ENCODE measurements around the gene UBE2H.
"Not testable (repeated sequence)": the region's sequence is repeated elsewhere in the genome, so short reads cannot be mapped to it uniquely, and the experiment has no call there.

Gene UBE2H

GRCh38 chr7:129952653-129953560, at the start of gene UBE2H:
Gene UBE2H, minus strand, starts transcription at chr7:129952960. Its CDS starts 405 bp downstream, at chr7:129952555.
- peak; percentile 86 for DNase-seq

GRCh38 chr7:129998446-129998845, 45.7 kb upstream of the UBE2H start:
- no peak for DNase-seq

GRCh38 chr7:129997285-129997684, 44.5 kb upstream of the UBE2H start:
- DNase-seq = no peak

GRCh38 chr7:129993275-129993674, 40.5 kb upstream of the UBE2H start:
- no peak for DNase-seq

DNA sequence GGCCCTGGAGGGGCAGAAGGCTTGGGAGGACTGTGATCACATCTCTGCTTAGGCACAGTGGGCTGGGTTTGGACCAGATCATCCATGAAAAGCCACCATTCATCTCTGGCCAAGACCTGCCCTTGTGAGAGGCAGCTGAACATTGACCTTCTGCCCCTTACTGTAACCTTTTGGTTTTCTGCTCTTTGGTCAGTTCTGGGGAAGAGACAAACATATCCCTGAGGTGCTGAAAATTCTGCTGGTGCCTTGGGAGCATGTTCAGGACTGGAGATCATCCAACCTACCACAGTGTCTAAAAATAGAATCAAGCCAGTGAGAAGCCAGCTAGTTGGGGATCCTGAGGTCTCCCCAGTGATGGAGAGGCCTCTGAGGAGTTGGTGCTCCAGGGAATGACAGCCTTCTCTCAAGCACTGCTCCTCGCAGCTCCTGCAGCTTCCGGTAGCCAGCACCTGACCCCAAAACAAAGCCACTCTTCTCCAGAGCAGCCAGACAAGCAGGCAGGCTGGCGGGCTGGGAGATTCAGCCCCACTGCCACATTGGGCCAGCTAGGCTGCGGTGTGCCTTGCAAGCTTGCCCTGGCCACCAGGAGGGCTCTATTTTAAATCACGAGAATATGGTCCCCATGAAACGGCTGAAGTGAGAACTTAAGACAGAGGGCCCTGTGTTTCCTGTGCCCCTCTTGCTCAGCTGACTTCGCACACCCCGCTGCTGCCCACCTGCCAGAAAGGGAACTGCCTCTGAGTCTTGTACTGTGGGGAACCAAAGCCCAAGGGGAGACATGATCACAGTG, 37.8 kb upstream of the UBE2H start:
- no peak for DNase-seq

GRCh38 chr7:129989466-129989865, 36.7 kb upstream of the UBE2H start:
- no peak for DNase-seq

DNA sequence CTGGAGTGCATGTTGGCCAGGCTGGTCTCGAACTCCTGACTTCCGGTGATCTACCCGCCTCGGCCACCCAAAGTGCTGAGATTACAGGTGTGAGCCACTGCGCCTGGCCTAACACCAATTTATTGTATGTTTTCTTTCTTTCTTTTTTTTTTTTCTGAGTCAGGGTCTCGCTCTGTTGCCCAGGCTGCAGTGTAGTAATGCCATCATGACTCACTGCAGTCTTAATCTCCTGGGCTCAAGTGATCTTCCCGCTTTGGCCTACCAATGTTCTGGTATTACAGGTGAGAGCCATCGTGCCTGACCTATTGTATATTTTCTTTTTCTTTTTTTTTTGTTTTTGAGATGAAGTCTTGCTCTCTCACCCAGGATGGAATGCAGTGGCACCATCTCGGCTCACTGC, 33.8 kb upstream of the UBE2H start:
- DNase-seq = no peak

- DNase-seq = no peak
Measured at GRCh38 chr7:129980667-129981066, 27.9 kb upstream of the UBE2H start.

- DNase-seq = no peak
Measured at GRCh38 chr7:129975309-129975708, 22.5 kb upstream of the UBE2H start.

DNA sequence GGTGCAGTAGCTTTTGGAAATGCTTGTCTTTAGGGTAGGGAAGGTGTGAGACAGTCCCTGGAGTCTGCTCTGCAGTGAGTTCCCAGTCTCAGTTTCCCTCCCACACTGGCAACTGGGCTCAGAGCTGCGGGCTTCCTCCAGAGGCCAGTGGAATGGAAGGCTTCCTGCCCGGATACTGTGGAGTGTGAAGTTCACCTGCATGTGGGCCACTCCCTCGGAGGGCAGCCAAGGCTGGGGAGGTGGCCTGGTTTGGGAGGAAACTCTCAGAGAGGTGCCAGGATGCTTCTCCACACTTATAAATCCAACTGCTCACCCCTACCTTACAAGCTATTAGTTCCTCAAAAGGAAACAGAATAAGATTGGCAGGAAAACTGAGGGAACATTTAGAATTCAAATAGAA, 18.1 kb upstream of the UBE2H start:
- DNase-seq = no peak

DNA sequence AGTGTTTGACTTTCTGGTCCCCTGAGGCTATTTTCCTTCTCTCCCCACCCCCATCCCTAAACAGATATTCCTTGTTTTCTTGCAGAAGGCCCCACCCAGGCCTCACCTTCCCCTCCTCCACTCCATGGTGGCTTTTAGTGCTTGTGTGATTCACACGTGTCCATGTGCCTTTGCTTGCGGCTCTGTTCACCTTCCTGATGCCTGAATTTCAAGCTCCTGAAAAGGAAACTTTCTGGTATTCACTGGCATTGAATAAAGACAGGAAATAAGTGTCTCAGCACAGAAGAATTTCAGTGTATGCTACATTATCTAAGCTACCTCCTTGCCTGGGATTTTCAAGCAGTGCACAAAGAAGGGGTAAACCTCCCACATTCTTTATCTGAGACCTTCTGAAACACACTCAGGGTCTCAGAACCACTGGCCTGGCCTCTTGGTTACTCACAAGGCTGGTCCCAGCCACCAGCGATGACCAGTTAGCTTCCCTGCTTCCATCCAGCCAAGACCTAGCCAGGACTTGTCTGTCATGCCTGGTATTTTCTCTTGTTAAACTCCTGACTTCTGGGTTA, 17.2 kb upstream of the UBE2H start:
- DNase-seq = peak; percentile 88

- DNase-seq = no peak
Measured at GRCh38 chr7:129968592-129969383, 16.0 kb upstream of the UBE2H start.

- DNase-seq = not testable (repeated sequence)
Measured at GRCh38 chr7:129960204-129960475, 7.4 kb upstream of the UBE2H start.

DNA sequence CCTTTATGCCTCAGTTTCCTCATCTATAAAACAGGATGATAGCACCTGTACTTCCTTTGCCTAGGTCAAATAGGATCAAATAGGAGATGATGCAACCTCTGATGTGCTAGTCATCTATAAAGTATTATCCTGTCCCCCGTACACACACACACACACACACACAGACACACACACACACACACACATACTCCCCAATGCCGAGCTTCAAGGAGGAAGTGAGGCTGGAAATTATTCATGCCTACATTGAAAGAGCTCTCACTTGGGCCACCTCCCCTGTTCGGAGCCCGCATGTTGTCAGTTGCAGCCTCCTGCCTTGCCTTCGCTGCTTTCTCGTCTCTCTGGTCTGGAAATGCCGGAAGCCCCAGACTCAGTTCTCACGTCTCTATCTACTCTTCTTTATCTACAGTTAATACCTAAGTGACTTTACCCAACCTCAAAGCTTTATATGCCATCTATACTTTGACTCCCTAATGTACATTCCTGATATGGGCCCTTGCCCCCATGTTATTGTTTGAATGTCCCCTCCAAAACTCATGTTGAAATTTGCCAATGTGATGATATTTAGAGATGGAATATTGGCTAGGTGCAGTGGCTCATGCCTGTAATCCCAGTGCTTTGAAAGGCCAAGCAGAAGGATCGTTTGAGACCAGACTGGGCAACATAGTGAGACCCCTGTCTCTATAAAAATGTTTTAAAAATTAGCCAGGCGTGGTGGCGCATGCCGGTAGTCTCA, 6.9 kb upstream of the UBE2H start:
- peak; percentile 32 for DNase-seq

DNA sequence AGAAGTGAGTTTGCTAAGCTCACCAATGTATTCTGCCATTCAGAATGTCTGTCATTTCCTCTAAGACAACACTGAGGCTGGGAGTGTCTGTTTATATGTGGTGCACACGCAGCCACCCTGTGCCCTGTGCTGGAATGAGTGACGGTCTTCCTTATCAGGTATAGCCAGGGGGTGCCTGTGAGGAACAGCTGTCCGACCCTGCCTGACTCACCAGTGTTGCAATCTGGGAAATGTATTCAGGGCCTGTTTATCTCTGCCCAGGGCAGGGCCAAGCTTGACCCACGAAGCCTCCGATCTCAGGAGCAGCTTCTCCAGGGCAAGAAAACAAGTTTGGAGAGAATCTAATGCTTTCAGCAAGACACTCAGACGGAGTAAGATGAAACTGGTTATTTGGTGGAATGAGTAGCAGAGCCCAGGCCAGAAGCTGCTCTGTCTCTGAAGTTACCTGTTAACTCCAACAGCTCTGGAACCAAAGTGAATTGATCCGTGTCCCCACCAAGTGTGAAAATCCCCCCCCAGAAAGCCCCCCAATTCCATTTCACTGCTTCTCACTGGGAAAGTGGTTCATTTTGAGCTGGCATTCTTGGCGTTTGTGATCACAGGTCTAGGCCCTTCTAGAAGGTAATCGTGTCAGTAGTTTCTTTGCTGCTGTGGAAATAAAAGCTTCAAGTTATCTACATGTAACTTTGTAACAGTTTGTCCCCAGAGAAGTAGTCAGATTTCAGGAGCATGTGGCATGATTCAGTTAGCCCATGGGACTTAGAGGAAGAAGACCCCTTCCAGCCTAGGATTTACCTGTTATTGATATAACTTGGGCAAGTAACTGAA, 6.1 kb upstream of the UBE2H start:
- DNase-seq = peak; percentile 84

DNA sequence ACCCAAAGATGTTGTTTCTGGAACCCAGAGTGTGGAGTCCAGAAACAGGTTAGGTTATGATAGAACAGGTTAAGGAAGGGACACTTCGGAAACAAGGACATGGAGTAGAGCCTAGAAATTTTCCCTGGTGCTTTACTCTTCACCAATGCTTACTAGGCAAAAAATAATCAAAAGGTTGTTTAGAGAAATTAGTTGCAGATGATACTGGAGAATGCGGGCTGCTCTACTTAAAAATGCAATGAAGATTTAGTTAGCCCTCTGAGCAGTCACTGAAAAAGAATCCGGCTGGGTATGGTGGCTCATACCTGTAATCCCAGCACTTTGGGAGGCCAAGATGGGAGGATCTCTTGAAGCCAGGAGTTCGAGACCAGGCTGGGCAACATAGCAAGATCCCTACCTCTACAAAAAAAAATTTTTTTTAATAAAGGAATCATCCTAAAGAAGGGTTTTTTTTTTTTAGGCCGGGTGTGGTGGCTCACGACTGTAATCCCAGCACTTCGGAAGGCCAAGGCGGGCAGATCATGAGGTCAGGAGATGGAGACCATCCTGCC, 3.3 kb upstream of the UBE2H start:
- DNase-seq = no peak

DNA sequence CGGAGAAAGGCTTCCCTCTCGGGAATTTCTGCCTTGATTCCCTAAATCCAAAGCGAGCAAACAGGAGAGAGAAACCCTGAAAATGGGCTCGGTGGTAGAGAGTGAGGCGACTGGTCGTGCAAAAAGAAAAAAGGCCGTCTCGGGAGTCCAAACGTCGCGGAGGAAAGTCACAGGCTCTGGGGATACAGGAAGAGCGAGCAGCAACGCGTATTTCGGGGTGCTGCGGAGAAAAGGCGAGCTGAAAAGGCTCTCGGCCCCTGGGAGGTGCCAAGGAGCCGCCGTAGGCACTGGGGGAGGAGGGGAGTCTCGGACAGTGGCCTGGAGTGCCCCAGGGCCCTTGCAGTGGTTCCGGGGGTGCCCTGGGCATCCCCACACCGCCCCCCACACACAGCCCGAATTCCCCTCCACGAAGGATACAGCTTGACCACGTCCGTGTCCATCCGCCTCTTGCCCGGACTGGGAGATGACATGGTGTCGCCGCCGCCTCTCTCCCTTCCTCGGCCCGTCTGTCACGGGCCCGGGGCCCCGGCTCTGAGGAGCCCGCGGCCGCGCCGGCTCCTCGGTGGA, 591 bp downstream of the UBE2H start:
- DNase-seq = peak; percentile 47

GRCh38 chr7:129951226-129952085, 1.3 kb downstream of the UBE2H start:
- DNase-seq = peak; percentile 25

GRCh38 chr7:129950933-129951225, 1.9 kb downstream of the UBE2H start:
- no peak for DNase-seq

Measured in EL (cell line).